HL-60 (cell line): ENCODE data around the gene KIAA1217.

ENCODE experiments used
- DNase-seq, 2 experiments: peaks; one replicate each; pipeline ENCODE4 v3.0.0-alpha.2; 2010 to 2020; ENCODE audit warnings: low read depth in 1 of 2, low spot score in 1 of 2
- H3K27ac ChIP-seq: fragments of 250-450 bp; sonication (Bioruptor Pico); replicated peaks from 2 replicates; pipeline ENCODE4 v1.5.1; 2020; ENCODE audit warnings: mild to moderate bottlenecking, moderate library complexity
- H3K27me3 ChIP-seq: fragments of 250-450 bp; sonication (Bioruptor Pico); 2 replicates; pipeline ENCODE4 v1.5.1; 2021; ENCODE audit warnings: mild to moderate bottlenecking, moderate library complexity; ENCODE audit not compliant: insufficient read depth, poor library complexity, severe bottlenecking
- H3K4me3 ChIP-seq: replicated peaks from 2 replicates; pipeline ENCODE4 v1.5.1; 2011; ENCODE audit warnings: mild to moderate bottlenecking, control low read depth, low read length; ENCODE audit not compliant: insufficient read depth
- CTCF ChIP-seq: IDR thresholded peaks from one replicate; pipeline ENCODE4 v1.5.1; 2011; ENCODE audit warnings: low read length, control low read depth, inconsistent platforms; ENCODE audit not compliant: insufficient read depth
- GABPA ChIP-seq: IDR thresholded peaks from 2 replicates; pipeline ENCODE4 v1.6.1; 2012; ENCODE audit warnings: low read depth
- POLR2AphosphoS5 ChIP-seq: IDR thresholded peaks from 2 replicates; pipeline ENCODE4 v1.6.1; 2012; ENCODE audit warnings: low read depth
- REST ChIP-seq: IDR thresholded peaks from 2 replicates; pipeline ENCODE4 v1.6.1; 2012; ENCODE audit warnings: low read depth; ENCODE audit not compliant: insufficient replicate concordance
- SPI1 ChIP-seq: IDR thresholded peaks from 2 replicates; pipeline ENCODE4 v1.6.1; 2012; ENCODE audit warnings: low read depth, mild to moderate bottlenecking, borderline replicate concordance

The KIAA1217 gene

GRCh38 chr10:24311888-24312287, 103.0 kb downstream of the KIAA1217 start:
- TF ChIP-seq GABPA: no peak
- no peak for TF ChIP-seq POLR2AphosphoS5
- no peak for TF ChIP-seq CTCF
- no peak for TF ChIP-seq REST
- no peak for TF ChIP-seq SPI1
- no peak overlapping the region for H3K27ac ChIP-seq
- no peaks in the 10 kb centered on the region for H3K27me3 ChIP-seq
- H3K4me3 ChIP-seq: no peak overlapping the region
- no peak for DNase-seq

GRCh38 chr10:24313283-24313682, 104.3 kb downstream of the KIAA1217 start:
- H3K27ac ChIP-seq: no peak overlapping the region
- no peak overlapping the region for H3K4me3 ChIP-seq
- no peak for DNase-seq
- no peaks in the 10 kb centered on the region for H3K27me3 ChIP-seq
- no peak for TF ChIP-seq CTCF
- TF ChIP-seq GABPA: no peak

GRCh38 chr10:24315211-24315610, 106.3 kb downstream of the KIAA1217 start:
- TF ChIP-seq SPI1: no peak
- no peak for TF ChIP-seq POLR2AphosphoS5
- TF ChIP-seq GABPA: no peak
- TF ChIP-seq REST: no peak
- TF ChIP-seq CTCF: no peak
- H3K27ac ChIP-seq: no peak overlapping the region

GRCh38 chr10:24318517-24318916, 109.6 kb downstream of the KIAA1217 start:
- DNase-seq: no peak
- no peak for TF ChIP-seq CTCF
- no peak for TF ChIP-seq REST
- no peaks in the 10 kb centered on the region for H3K27me3 ChIP-seq
- H3K4me3 ChIP-seq: no peak overlapping the region
- no peak overlapping the region for H3K27ac ChIP-seq

More at GRCh38 chr10:24315211-24315610, 106.3 kb downstream of the KIAA1217 start:
- Histone ChIP-seq H3K4me3 (no peak overlapping the region), H3K27me3 (no peaks in the 10 kb centered on the region)
- no peak for DNase-seq
